Calu3 (cell line): Measurements from ENCODE around the gene NTRK2. TPM values are rescaled to one million over a fixed set of nuclear protein-coding genes. Genes with fewer than 3 reads are reported as not detected.

Experiments
- BruUV-seq: library from RNA; stranded (reverse); fragments of 400-500 nt; replicated peaks from 2 replicates; lab custom pipeline; 2021; lab: Mats Ljungman, UMichigan
- CTCF ChIA-PET: fragments of 300-600 bp; sonication (Branson Sonifier 250); formaldehyde crosslinking; loops from one replicate; lab custom pipeline; 2022; ENCODE audit warnings: antibody characterized with exemption; lab: Charles Lee
- DNase-seq: peaks from one replicate; pipeline ENCODE4 v3.0.0; 2022
- H3K27ac Mint-ChIP-seq: one replicate; pipeline ENCODE4 v1.8.0; 2022; ENCODE audit warnings: mixed read lengths; ENCODE audit not compliant: unreplicated experiment
- H3K27me3 Mint-ChIP-seq: one replicate; pipeline ENCODE4 v1.8.0; 2022; ENCODE audit warnings: mixed read lengths; ENCODE audit not compliant: unreplicated experiment
- H3K36me3 Mint-ChIP-seq: one replicate; pipeline ENCODE4 v1.8.0; 2022; ENCODE audit warnings: mild to moderate bottlenecking, moderate library complexity, mixed read lengths; ENCODE audit not compliant: insufficient read depth, unreplicated experiment
- H3K4me1 Mint-ChIP-seq: one replicate; pipeline ENCODE4 v1.8.0; 2022; ENCODE audit warnings: mild to moderate bottlenecking, low read depth, mixed read lengths; ENCODE audit not compliant: unreplicated experiment
- H3K4me3 Mint-ChIP-seq: one replicate; pipeline ENCODE4 v1.8.0; 2022; ENCODE audit warnings: mild to moderate bottlenecking, low read depth, moderate library complexity, mixed read lengths; ENCODE audit not compliant: unreplicated experiment
- H3K9me3 Mint-ChIP-seq: one replicate; pipeline ENCODE4 v1.8.0; 2022; ENCODE audit warnings: low read depth, mixed read lengths; ENCODE audit not compliant: unreplicated experiment
- intact Hi-C: fragments of 100-400 bp; cut with micrococcal nuclease; formaldehyde crosslinking; loops from one replicate; pipeline ENCODE4 v1.10.0; 2022; ENCODE audit not compliant: unreplicated experiment
- total RNA-seq: library from RNA; stranded (reverse); gene quantifications from 2 replicates; pipeline ENCODE4 v1.2.3, GENCODE V29; 2022
- TF ChIP-seq, protein P1 (sequence below): fragments of 200-600 bp; IDR thresholded peaks from one replicate; pipeline ENCODE4 v1.8.0; 2022; ENCODE audit warnings: antibody characterized with exemption; ENCODE audit not compliant: unreplicated experiment

The NTRK2 gene
- total RNA-seq, 1 experiment from 2014 or later = 2.1 TPM

DNA sequence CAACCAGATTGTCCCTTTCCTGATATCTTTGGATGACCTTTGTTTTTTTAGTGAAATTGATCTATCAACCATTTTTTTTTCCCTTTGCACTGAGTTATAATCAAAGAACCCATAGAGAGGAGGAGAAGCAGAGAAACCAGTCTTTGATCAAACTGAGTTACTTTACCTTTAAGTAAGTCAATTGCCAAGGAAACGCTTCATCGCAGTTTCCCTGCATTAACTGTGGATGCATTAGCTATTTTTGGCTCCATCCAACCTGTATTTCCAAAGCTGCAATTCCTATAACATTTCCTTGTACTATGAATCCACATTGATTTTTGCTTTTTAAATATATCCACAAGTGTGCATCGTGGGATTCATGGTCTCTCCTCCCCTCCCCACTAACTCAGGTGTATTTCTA lies 268.1 kb downstream of the NTRK2 start:
- DNase-seq = no peak
- intact Hi-C loops = no loop called here
- Mint-ChIP-seq H3K4me1 (no peaks in the 10 kb centered on the region), H3K9me3 (no peaks in the 10 kb centered on the region), H3K36me3 (no peaks in the 10 kb centered on the region), H3K27me3 (no peaks in the 10 kb centered on the region), H3K4me3 (no peak overlapping the region), H3K27ac (no peak overlapping the region)
- no TSS peak for BruUV-seq
- TF ChIP-seq, protein P1, sequence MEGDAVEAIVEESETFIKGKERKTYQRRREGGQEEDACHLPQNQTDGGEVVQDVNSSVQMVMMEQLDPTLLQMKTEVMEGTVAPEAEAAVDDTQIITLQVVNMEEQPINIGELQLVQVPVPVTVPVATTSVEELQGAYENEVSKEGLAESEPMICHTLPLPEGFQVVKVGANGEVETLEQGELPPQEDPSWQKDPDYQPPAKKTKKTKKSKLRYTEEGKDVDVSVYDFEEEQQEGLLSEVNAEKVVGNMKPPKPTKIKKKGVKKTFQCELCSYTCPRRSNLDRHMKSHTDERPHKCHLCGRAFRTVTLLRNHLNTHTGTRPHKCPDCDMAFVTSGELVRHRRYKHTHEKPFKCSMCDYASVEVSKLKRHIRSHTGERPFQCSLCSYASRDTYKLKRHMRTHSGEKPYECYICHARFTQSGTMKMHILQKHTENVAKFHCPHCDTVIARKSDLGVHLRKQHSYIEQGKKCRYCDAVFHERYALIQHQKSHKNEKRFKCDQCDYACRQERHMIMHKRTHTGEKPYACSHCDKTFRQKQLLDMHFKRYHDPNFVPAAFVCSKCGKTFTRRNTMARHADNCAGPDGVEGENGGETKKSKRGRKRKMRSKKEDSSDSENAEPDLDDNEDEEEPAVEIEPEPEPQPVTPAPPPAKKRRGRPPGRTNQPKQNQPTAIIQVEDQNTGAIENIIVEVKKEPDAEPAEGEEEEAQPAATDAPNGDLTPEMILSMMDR = no peak
- CTCF ChIA-PET = no interaction called here

DNA sequence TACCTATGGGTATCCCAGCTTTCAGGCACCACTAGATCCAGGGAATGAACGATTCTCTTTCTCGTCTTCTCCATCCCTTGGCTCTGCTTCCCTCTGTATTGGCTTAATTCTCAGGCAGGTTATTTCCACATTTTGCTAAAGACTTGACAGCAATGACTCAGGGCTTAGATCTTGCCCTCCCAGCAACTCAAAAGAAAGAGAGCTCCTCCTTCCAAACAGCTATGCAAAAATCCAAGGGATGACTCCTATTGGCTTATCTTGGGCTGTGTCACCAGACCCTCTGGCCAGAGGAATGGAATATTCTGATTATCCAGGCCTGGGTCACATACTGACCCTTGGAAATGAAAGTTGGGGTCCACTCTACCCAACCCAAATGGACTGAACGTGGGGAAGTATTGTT lies 270.2 kb downstream of the NTRK2 start:
- H3K27me3 Mint-ChIP-seq = no peaks in the 10 kb centered on the region
- no peaks in the 10 kb centered on the region for H3K36me3 Mint-ChIP-seq
- intact Hi-C loops = no loop called here
- TF ChIP-seq, protein P1 = no peak
- no peak overlapping the region for H3K27ac Mint-ChIP-seq
- H3K9me3 Mint-ChIP-seq = no peaks in the 10 kb centered on the region
- CTCF ChIA-PET = no interaction called here
- no peaks in the 10 kb centered on the region for H3K4me1 Mint-ChIP-seq
- no peak overlapping the region for H3K4me3 Mint-ChIP-seq
- BruUV-seq = no TSS peak
- DNase-seq = no peak

DNA sequence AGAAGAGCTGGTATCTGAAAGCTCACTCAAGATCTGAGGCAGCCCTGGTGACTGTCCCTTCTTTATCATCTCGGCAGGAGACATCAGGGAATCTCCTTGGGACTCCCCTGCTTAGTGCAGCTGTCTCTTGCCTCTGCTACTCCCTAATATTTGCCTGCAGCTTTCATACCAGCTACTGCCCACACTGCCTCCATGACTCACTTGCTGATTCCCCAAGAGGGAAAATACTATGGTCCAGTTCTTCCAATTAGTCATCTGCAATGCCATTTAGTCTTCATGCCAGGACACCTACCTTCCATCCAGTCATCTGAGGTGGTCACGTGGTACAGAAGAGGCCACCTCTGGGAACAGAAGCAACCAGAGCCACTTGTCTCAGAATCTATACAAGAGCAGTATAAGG lies 270.8 kb downstream of the NTRK2 start:
- Mint-ChIP-seq H3K27me3 (no peaks in the 10 kb centered on the region), H3K4me3 (no peak overlapping the region), H3K27ac (no peak overlapping the region), H3K9me3 (no peaks in the 10 kb centered on the region), H3K4me1 (peaks cover 2% of the 10 kb centered on the region), H3K36me3 (no peaks in the 10 kb centered on the region)
- BruUV-seq = no TSS peak
- DNase-seq = no peak
- CTCF ChIA-PET = no interaction called here
- intact Hi-C loops = no loop called here
- TF ChIP-seq, protein P1 = no peak

DNA sequence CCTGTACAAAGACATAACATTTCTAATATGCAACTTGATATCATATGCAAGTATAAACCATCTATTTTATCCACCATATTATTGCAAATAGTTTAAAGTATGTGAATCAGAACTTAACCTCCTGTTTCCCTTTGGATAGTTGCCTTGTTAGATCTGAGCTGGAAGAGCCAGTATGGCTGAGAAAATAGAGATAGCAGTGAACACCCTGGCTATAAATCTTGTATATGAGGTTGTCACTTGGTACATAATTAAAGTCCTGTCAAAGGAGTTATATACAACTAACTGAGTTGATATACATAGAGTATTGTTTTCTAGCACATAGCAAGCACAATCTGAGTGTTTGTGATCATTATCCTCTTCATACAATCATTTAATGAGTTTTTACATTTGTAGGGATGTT lies 272.3 kb downstream of the NTRK2 start:
- Mint-ChIP-seq H3K36me3 (no peaks in the 10 kb centered on the region), H3K4me3 (no peak overlapping the region), H3K4me1 (peaks cover 17% of the 10 kb centered on the region), H3K9me3 (no peaks in the 10 kb centered on the region), H3K27me3 (no peaks in the 10 kb centered on the region), H3K27ac (no peak overlapping the region)
- no peak for DNase-seq
- CTCF ChIA-PET = no interaction called here
- BruUV-seq = no TSS peak
- intact Hi-C loops = no loop called here
- TF ChIP-seq, protein P1 = no peak
